Calu3 (cell line): Measurements from ENCODE around the gene CD14. TPM values are rescaled to one million over a fixed set of nuclear protein-coding genes. Genes with fewer than 3 reads are reported as not detected.
"Not testable (repeated sequence)": the region's sequence is repeated elsewhere in the genome, so short reads cannot be mapped to it uniquely, and the experiment has no call there.

Experiments
- BruUV-seq: library from RNA; stranded (reverse); fragments of 400-500 nt; replicated peaks from 2 replicates; lab custom pipeline; 2021; lab: Mats Ljungman, UMichigan
- CTCF ChIA-PET: fragments of 300-600 bp; sonication (Branson Sonifier 250); formaldehyde crosslinking; loops from one replicate; lab custom pipeline; 2022; ENCODE audit warnings: antibody characterized with exemption; lab: Charles Lee
- DNase-seq: peaks from one replicate; pipeline ENCODE4 v3.0.0; 2022
- H3K27ac Mint-ChIP-seq: one replicate; pipeline ENCODE4 v1.8.0; 2022; ENCODE audit warnings: mixed read lengths; ENCODE audit not compliant: unreplicated experiment
- H3K27me3 Mint-ChIP-seq: one replicate; pipeline ENCODE4 v1.8.0; 2022; ENCODE audit warnings: mixed read lengths; ENCODE audit not compliant: unreplicated experiment
- H3K36me3 Mint-ChIP-seq: one replicate; pipeline ENCODE4 v1.8.0; 2022; ENCODE audit warnings: mild to moderate bottlenecking, moderate library complexity, mixed read lengths; ENCODE audit not compliant: insufficient read depth, unreplicated experiment
- H3K4me1 Mint-ChIP-seq: one replicate; pipeline ENCODE4 v1.8.0; 2022; ENCODE audit warnings: mild to moderate bottlenecking, low read depth, mixed read lengths; ENCODE audit not compliant: unreplicated experiment
- H3K4me3 Mint-ChIP-seq: one replicate; pipeline ENCODE4 v1.8.0; 2022; ENCODE audit warnings: mild to moderate bottlenecking, low read depth, moderate library complexity, mixed read lengths; ENCODE audit not compliant: unreplicated experiment
- H3K9me3 Mint-ChIP-seq: one replicate; pipeline ENCODE4 v1.8.0; 2022; ENCODE audit warnings: low read depth, mixed read lengths; ENCODE audit not compliant: unreplicated experiment
- intact Hi-C: fragments of 100-400 bp; cut with micrococcal nuclease; formaldehyde crosslinking; loops from one replicate; pipeline ENCODE4 v1.10.0; 2022; ENCODE audit not compliant: unreplicated experiment
- total RNA-seq: library from RNA; stranded (reverse); gene quantifications from 2 replicates; pipeline ENCODE4 v1.2.3, GENCODE V29; 2022
- TF ChIP-seq, protein P1 (sequence below): fragments of 200-600 bp; IDR thresholded peaks from one replicate; pipeline ENCODE4 v1.8.0; 2022; ENCODE audit warnings: antibody characterized with exemption; ENCODE audit not compliant: unreplicated experiment

The CD14 gene
- total RNA-seq, 1 experiment from 2014 or later, result 1.1 TPM

DNA sequence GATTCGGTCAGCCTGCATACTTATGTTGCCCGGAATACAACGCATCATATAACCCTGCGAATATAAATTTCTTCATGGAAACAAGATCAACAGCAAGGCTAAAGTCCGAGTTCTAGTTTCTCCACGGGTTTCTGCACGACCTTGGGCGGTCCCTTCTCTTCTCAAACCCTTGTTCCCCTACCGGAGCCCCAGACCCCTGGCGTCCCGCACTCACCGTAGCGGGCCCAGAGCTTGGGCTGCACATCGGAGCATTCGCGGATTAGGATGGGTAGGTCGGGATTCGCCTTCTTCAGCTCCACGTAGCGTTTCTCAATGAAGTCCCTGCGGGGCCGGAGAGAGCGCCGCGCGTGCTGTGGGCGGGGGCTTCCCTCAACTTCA is 14.1 kb upstream of the CD14 start:
- H3K4me1 Mint-ChIP-seq, result peaks cover 10% of the 10 kb centered on the region
- intact Hi-C loops, result no loop called here
- peaks cover 71% of the 10 kb centered on the region for H3K36me3 Mint-ChIP-seq
- peak overlapping the region; percentile 91 for H3K4me3 Mint-ChIP-seq
- CTCF ChIA-PET, result interaction anchor here (0.6 to 1.7 kb wide), 18 partner anchors 8 to 920 kb away, joined by 3 to 12 read pairs (median 4); partner anchors contain the start of genes CD14, EIF4EBP3, HARS1 and HARS2
- no peak for DNase-seq
- no TSS peak for BruUV-seq
- H3K9me3 Mint-ChIP-seq, result no peaks in the 10 kb centered on the region
- H3K27me3 Mint-ChIP-seq, result no peaks in the 10 kb centered on the region
- TF ChIP-seq, protein P1, sequence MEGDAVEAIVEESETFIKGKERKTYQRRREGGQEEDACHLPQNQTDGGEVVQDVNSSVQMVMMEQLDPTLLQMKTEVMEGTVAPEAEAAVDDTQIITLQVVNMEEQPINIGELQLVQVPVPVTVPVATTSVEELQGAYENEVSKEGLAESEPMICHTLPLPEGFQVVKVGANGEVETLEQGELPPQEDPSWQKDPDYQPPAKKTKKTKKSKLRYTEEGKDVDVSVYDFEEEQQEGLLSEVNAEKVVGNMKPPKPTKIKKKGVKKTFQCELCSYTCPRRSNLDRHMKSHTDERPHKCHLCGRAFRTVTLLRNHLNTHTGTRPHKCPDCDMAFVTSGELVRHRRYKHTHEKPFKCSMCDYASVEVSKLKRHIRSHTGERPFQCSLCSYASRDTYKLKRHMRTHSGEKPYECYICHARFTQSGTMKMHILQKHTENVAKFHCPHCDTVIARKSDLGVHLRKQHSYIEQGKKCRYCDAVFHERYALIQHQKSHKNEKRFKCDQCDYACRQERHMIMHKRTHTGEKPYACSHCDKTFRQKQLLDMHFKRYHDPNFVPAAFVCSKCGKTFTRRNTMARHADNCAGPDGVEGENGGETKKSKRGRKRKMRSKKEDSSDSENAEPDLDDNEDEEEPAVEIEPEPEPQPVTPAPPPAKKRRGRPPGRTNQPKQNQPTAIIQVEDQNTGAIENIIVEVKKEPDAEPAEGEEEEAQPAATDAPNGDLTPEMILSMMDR, result no peak
- peak overlapping the region; percentile 89 for H3K27ac Mint-ChIP-seq

DNA sequence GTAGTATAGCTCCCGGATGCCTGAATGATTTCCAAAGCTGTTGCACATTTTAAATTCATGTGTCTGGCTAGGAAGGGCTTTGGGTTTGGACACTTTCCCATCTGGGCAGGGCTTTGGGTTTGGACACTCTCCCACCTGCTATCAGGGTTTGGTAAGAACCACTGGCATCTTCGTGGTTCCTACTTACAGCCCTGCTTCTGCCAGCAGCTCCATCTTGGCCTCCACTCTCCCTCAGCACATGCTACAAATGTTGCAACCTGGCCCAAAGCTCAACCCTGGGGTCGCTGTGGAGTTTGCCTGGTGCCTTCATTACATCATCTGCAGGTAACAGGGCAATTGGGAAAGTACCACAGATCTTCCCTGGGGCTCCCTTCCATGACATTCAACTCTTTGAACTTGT is 9.7 kb upstream of the CD14 start:
- Mint-ChIP-seq H3K36me3 (peaks cover 58% of the 10 kb centered on the region), H3K9me3 (no peaks in the 10 kb centered on the region), H3K4me1 (peaks cover 43% of the 10 kb centered on the region), H3K27me3 (no peaks in the 10 kb centered on the region), H3K4me3 (no peak overlapping the region), H3K27ac (no peak overlapping the region)
- CTCF ChIA-PET, result no interaction called here
- no TSS peak for BruUV-seq
- TF ChIP-seq, protein P1, result no peak
- DNase-seq, result no peak
- intact Hi-C loops, result no loop called here

DNA sequence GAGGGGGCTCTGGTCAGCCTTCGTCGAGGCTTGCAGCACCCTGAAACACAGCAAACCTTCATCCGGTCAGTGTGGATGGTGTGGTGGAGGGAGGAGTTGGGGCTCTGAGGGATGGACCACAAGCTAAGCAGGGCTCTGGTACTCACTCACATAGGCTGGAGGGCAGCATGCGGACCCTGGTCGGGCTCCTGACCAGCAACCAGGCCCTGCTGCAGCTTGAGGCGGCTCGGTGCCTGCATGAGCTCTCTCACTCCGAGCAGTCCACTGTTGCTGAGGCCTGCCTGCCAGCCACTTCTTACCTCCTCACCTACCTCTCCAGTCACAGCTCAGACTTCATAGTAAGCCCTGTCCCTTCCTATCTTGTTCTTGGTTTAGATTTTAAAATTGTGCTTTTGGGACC is 8.7 kb upstream of the CD14 start:
- TF ChIP-seq, protein P1, result no peak
- BruUV-seq, result no TSS peak

DNA sequence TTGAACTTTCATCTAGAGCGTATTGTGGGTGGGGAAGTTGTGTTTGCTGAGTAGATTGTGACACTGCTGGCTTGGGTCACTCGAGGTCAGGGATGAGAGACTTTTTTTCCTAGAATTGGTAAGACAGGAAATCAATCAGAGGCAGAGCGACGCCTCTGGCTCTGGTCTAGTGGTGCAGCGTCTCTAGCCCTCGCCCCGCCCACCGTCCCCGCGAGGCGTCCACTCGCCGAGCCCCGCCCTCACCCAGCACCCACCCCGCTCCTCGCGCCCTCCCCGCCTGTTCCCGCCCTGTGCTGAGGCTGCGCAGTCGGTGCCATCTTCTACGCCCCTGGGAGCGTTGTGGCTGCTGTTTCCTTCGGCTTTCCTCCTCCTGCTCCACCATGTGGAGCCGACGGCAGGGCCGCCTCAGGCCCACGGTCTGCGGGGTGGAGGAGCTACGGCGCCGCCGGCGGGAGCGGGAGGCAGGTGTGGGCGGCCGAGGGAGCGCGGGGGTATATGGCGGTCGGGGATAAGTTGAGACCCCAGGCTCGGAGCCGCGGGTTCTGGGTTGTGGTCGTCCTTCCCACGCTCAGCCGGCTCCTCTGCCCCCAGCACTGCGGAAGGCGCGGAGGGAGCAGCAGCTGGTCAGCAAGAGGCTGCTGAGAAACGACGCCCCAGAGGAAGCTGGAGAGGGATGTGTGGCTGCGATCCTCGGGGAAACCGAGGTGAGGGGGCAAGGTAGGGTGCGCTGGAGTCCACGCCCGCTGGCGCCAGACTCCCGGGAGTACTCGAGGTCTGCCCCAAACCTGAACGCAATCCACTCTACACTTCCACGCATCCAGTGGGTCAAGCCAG is 6.4 kb upstream of the CD14 start, which contains the start of gene TMCO6:
Gene TMCO6, plus strand, starts transcription at position 304 of the 834 bp plus-strand sequence. Its CDS starts 77 bp downstream, at position 381.
- peak; percentile 99 for DNase-seq
- TSS peak; percentile 47 for BruUV-seq
- no peaks in the 10 kb centered on the region for H3K27me3 Mint-ChIP-seq
- TF ChIP-seq, protein P1, result peak; percentile 72
- peak within 1 kb of the TSS; percentile 96 for H3K4me3 Mint-ChIP-seq
- CTCF ChIA-PET, result interaction anchor here (0.6 to 1.9 kb wide), 9 partner anchors 8 to 266 kb away, joined by 3 to 9 read pairs (median 3); partner anchors contain the start of genes EIF4EBP3, HARS1, HARS2 and IK
- intact Hi-C loops, result loop anchor here (2.0 to 10.0 kb wide), 2 partner anchors 83 to 235 kb away; partner anchors contain the start of genes ANKHD1 and SRA1
- H3K9me3 Mint-ChIP-seq, result no peaks in the 10 kb centered on the region
- H3K36me3 Mint-ChIP-seq, result peaks cover 30% of the 10 kb centered on the region
- peak within 1 kb of the TSS; percentile 90 for H3K27ac Mint-ChIP-seq
- H3K4me1 Mint-ChIP-seq, result peaks cover 35% of the 10 kb centered on the region

More for the DNA sequence above, 8.7 kb upstream of the CD14 start:
- intact Hi-C loops, result no loop called here
- Mint-ChIP-seq H3K27ac (no peak overlapping the region), H3K27me3 (no peaks in the 10 kb centered on the region), H3K9me3 (no peaks in the 10 kb centered on the region), H3K36me3 (peaks cover 48% of the 10 kb centered on the region), H3K4me1 (peaks cover 45% of the 10 kb centered on the region), H3K4me3 (no peak overlapping the region)
- CTCF ChIA-PET, result no interaction called here
- DNase-seq, result no peak

DNA sequence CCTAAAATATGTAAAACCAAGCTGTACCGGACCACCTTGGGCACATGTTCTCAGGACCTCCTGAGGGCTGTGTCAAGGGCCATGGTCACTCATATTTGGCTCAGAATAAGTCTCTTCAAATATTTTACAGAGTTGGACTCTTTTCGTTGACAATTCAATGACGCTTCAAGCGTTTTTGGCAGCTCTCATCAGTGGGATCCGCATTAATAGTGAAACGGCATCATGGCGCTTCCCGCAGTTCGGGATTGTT is 5.8 kb upstream of the CD14 start:
- not testable (repeated sequence) for BruUV-seq, H3K9me3 Mint-ChIP-seq, H3K27me3 Mint-ChIP-seq, DNase-seq
- intact Hi-C loops, result loop anchor here (2.0 to 10.0 kb wide), 2 partner anchors 82 to 234 kb away; partner anchors contain the start of genes ANKHD1 and SRA1
- Mint-ChIP-seq H3K27ac (peak overlapping the region; percentile 30), H3K36me3 (peaks cover 30% of the 10 kb centered on the region), H3K4me3 (peak overlapping the region; percentile 96), H3K4me1 (peaks cover 35% of the 10 kb centered on the region)
- CTCF ChIA-PET, result interaction anchor here (0.6 to 1.9 kb wide), 7 partner anchors 9 to 266 kb away, joined by 3 to 9 read pairs (median 3); partner anchors contain the start of genes HARS1, HARS2, IK and NDUFA2
